GM23338 (cell line): ENCODE measurements around the gene SLC26A1. TPM values are rescaled to one million over a fixed set of nuclear protein-coding genes. Genes with fewer than 3 reads are reported as not detected.

ENCODE experiments used
- ATAC-seq: fragments of 200-7000 bp; cut with Tn5 transposase; 3 replicates; pipeline ENCODE4 v1.9.1; 2020
- DNase-seq: peaks from one replicate; pipeline ENCODE4 v3.0.0-alpha.2; 2015; ENCODE audit warnings: low spot score
- H2AFZ ChIP-seq: fragments of 200-600 bp; sonication (generic); 2 replicates; pipeline ENCODE4 v1.8.0; 2016; ENCODE audit warnings: antibody characterized with exemption, mild to moderate bottlenecking, moderate library complexity
- H3F3A ChIP-seq: fragments of 200-600 bp; sonication (generic); replicated peaks from 2 replicates; pipeline ENCODE4 v1.8.0; 2017; ENCODE audit warnings: antibody characterized with exemption, mixed run types, low read depth
- H3K27ac ChIP-seq: fragments of 200-600 bp; sonication (generic); 2 replicates; pipeline ENCODE4 v1.6.1; 2016; ENCODE audit warnings: low read depth
- H3K27me3 ChIP-seq: fragments of 200-600 bp; sonication (generic); 2 replicates; pipeline ENCODE4 v1.8.0; 2016; ENCODE audit warnings: mild to moderate bottlenecking, mixed run types, moderate library complexity; ENCODE audit not compliant: insufficient read depth
- H3K36me3 ChIP-seq: fragments of 200-600 bp; sonication (generic); 2 replicates; pipeline ENCODE4 v1.8.0; 2016; ENCODE audit warnings: mild to moderate bottlenecking; ENCODE audit not compliant: insufficient read depth
- H3K4me1 ChIP-seq: fragments of 200-600 bp; sonication (generic); 2 replicates; pipeline ENCODE4 v1.8.0; 2016; ENCODE audit warnings: mild to moderate bottlenecking, moderate library complexity; ENCODE audit not compliant: insufficient read depth
- H3K4me2 ChIP-seq: fragments of 200-600 bp; sonication (generic); 2 replicates; pipeline ENCODE4 v1.7.1; 2017; ENCODE audit warnings: mixed run types
- H3K4me3 ChIP-seq: fragments of 200-600 bp; sonication (generic); 2 replicates; pipeline ENCODE4 v1.6.1; 2016; ENCODE audit warnings: mixed run types
- H3K79me2 ChIP-seq: fragments of 200-600 bp; sonication (generic); replicated peaks from 2 replicates; pipeline ENCODE4 v1.8.0; 2017; ENCODE audit warnings: mild to moderate bottlenecking; ENCODE audit not compliant: insufficient read depth
- H3K9me2 ChIP-seq: fragments of 200-600 bp; sonication (generic); 2 replicates; pipeline ENCODE4 v1.8.0; 2017; ENCODE audit not compliant: insufficient read depth
- H4K20me1 ChIP-seq: fragments of 200-600 bp; sonication (generic); replicated peaks from 2 replicates; pipeline ENCODE4 v1.8.0; 2017; ENCODE audit warnings: mild to moderate bottlenecking; ENCODE audit not compliant: insufficient read depth
- H3K27ac Mint-ChIP-seq: 2 replicates; pipeline ENCODE4 v1.8.0; 2020; ENCODE audit warnings: inconsistent platforms, mild to moderate bottlenecking, moderate library complexity, mixed read lengths
- H3K27me3 Mint-ChIP-seq: 3 replicates; pipeline ENCODE4 v1.8.0; 2022; ENCODE audit warnings: low read depth, mild to moderate bottlenecking, moderate library complexity, mixed read lengths, inconsistent platforms; ENCODE audit not compliant: insufficient read depth, poor library complexity
- H3K36me3 Mint-ChIP-seq: 3 replicates; pipeline ENCODE4 v1.8.0; 2021; ENCODE audit warnings: low read depth, mild to moderate bottlenecking, inconsistent platforms, moderate library complexity, mixed read lengths
- H3K4me1 Mint-ChIP-seq: 3 replicates; pipeline ENCODE4 v1.8.0; 2020; ENCODE audit warnings: mild to moderate bottlenecking, inconsistent platforms, mixed read lengths
- H3K4me3 Mint-ChIP-seq: 3 replicates; pipeline ENCODE4 v1.8.0; 2021; ENCODE audit warnings: moderate library complexity, mild to moderate bottlenecking, inconsistent platforms, mixed read lengths
- H3K9me3 Mint-ChIP-seq: 3 replicates; pipeline ENCODE4 v1.8.0; 2020; ENCODE audit warnings: moderate library complexity, mild to moderate bottlenecking, inconsistent platforms, mixed read lengths
- EZH2 ChIP-seq: fragments of 200-600 bp; sonication (generic); IDR thresholded peaks from one replicate; pipeline ENCODE4 v1.8.0; 2017; ENCODE audit warnings: antibody characterized with exemption, mild to moderate bottlenecking, low read depth; ENCODE audit not compliant: unreplicated experiment
- NANOG ChIP-seq: IDR thresholded peaks from 2 replicates; pipeline ENCODE4 v1.6.1; 2016; ENCODE audit warnings: antibody characterized with exemption, borderline replicate concordance
- STAT1 ChIP-seq: IDR thresholded peaks from one replicate; pipeline ENCODE4 v1.6.1; 2016; ENCODE audit warnings: antibody characterized with exemption; ENCODE audit not compliant: unreplicated experiment
- ZNF114 ChIP-seq: fragments of 250-450 bp; sonication (Bioruptor Pico); IDR thresholded peaks from 2 replicates; pipeline ENCODE4 v1.5.0; 2020; ENCODE audit warnings: mild to moderate bottlenecking, moderate library complexity
- ZNF331 ChIP-seq: fragments of 250-450 bp; sonication (Bioruptor Pico); IDR thresholded peaks from 2 replicates; pipeline ENCODE4 v1.5.0; 2020; ENCODE audit warnings: low read depth, mild to moderate bottlenecking, moderate library complexity
- ZNF462 ChIP-seq: fragments of 250-450 bp; sonication (Bioruptor Pico); IDR thresholded peaks from 2 replicates; pipeline ENCODE4 v1.5.0; 2020; ENCODE audit warnings: mild to moderate bottlenecking, moderate library complexity
- polyA plus RNA-seq: library from polyadenylated mRNA; unstranded; fragments of >200 nt; fragmentation: Nextera tagmentation; extraction: Ambion mirVana; gene quantifications from 2 replicates; pipeline ENCODE4 v1.2.1, GENCODE V29; 2016
- total RNA-seq: library from RNA; depleted of rRNA; stranded (reverse); fragments of >200 nt; shearing (Covaris generic); gene quantifications from 2 replicates; pipeline ENCODE4 v1.2.3, GENCODE V29; 2014

The SLC26A1 gene
- total and polyA plus RNA-seq, 2 experiments from 2014 or later, result 0.10 to 0.27 TPM

- Histone ChIP-seq H3K4me3 (no peak overlapping the region), H4K20me1 (no peaks in the 10 kb centered on the region; the same call in 1 of the 2 replicates), H3K27ac (no peak overlapping the region), H3K36me3 (no peaks in the 10 kb centered on the region; the same call in 1 of the 2 replicates), H3K4me1 (no peaks in the 10 kb centered on the region), H3K9me2 (no peaks in the 10 kb centered on the region), H3F3A (no peaks in the 10 kb centered on the region), H2AFZ (no peak overlapping the region), H3K79me2 (no peaks in the 10 kb centered on the region), H3K27me3 (no peaks in the 10 kb centered on the region), H3K4me2 (no peak overlapping the region)
- H3K9me3 Mint-ChIP-seq, result no peaks in the 10 kb centered on the region; the same call in 2 of the 3 replicates
- no peak overlapping the region for H3K27ac Mint-ChIP-seq
- H3K4me1 Mint-ChIP-seq, result peaks cover 4% of the 10 kb centered on the region; the same call in 1 of the 3 replicates
- DNase-seq, result no peak
- peaks cover 13% of the 10 kb centered on the region for H3K36me3 Mint-ChIP-seq
- no peak for TF ChIP-seq ZNF114 (CRISPR knock-in tag)
- no peak for TF ChIP-seq EZH2
- no peak for TF ChIP-seq NANOG
- TF ChIP-seq ZNF462 (CRISPR knock-in tag), result no peak
- no peak for TF ChIP-seq ZNF331 (CRISPR knock-in tag)
- TF ChIP-seq STAT1, result no peak
- H3K4me3 Mint-ChIP-seq, result no peak overlapping the region
- no peak for ATAC-seq
- peaks cover 8% of the 10 kb centered on the region for H3K27me3 Mint-ChIP-seq
These were observed 34.7 kb upstream of the SLC26A1 start for GRCh38 chr4:1027915-1028238.
